Mesendoderm (in vitro differentiated cells): ENCODE data around the gene OVCA2.
A peak's percentile ranks its signal among the peaks of the same experiment; 100 is the strongest.

Experiments
- DNase-seq: peaks from one replicate; pipeline ENCODE4 v3.0.0; 2013
- H2AK5ac ChIP-seq: 2 replicates; pipeline ENCODE4 v1.6.1; 2013; ENCODE audit warnings: low read length, inconsistent platforms
- H2BK120ac ChIP-seq: 2 replicates; pipeline ENCODE4 v1.6.1; 2013; ENCODE audit warnings: low read depth, mild to moderate bottlenecking, low read length, moderate library complexity, mixed read lengths
- H2BK15ac ChIP-seq: replicated peaks from 2 replicates; pipeline ENCODE4 v1.6.1; 2013; ENCODE audit warnings: low read depth, mild to moderate bottlenecking, moderate library complexity
- H2BK5ac ChIP-seq: 2 replicates; pipeline ENCODE4 v1.6.1; 2013; ENCODE audit warnings: low read length, inconsistent platforms
- H3K18ac ChIP-seq: 2 replicates; pipeline ENCODE4 v1.6.1; 2013; ENCODE audit warnings: mild to moderate bottlenecking, low read length, mixed read lengths
- H3K23ac ChIP-seq: one replicate; pipeline ENCODE4 v1.6.1; 2013; ENCODE audit warnings: low read length
- H3K27ac ChIP-seq: 2 replicates; pipeline ENCODE4 v1.5.1; 2013; ENCODE audit warnings: low read depth, mild to moderate bottlenecking, inconsistent platforms, low read length, moderate library complexity
- H3K27me3 ChIP-seq: 2 replicates; pipeline ENCODE4 v1.6.1; 2013; ENCODE audit warnings: low read length, control low read depth, mild to moderate bottlenecking, inconsistent platforms; ENCODE audit not compliant: insufficient read depth, poor library complexity
- H3K36me3 ChIP-seq: 2 replicates; pipeline ENCODE4 v1.6.1; 2013; ENCODE audit warnings: low read length, inconsistent platforms; ENCODE audit not compliant: control insufficient read depth, insufficient read depth
- H3K4ac ChIP-seq: one replicate; pipeline ENCODE4 v1.6.1; 2013; ENCODE audit warnings: low read depth, mild to moderate bottlenecking, low read length, moderate library complexity
- H3K4me1 ChIP-seq: 2 replicates; pipeline ENCODE4 v1.6.1; 2013; ENCODE audit warnings: low read depth, low read length, inconsistent platforms; ENCODE audit not compliant: control insufficient read depth
- H3K4me2 ChIP-seq: 2 replicates; pipeline ENCODE4 v1.6.1; 2013; ENCODE audit warnings: low read length
- H3K4me3 ChIP-seq: 2 replicates; pipeline ENCODE4 v1.5.1; 2013; ENCODE audit warnings: mild to moderate bottlenecking, low read length
- H3K56ac ChIP-seq: one replicate; pipeline ENCODE4 v1.6.1; 2013; ENCODE audit warnings: low read length
- H3K79me1 ChIP-seq: 2 replicates; pipeline ENCODE4 v1.6.1; 2013; ENCODE audit warnings: low read length, inconsistent platforms
- H3K79me2 ChIP-seq: 2 replicates; pipeline ENCODE4 v1.6.1; 2013; ENCODE audit warnings: mild to moderate bottlenecking, low read length; ENCODE audit not compliant: control insufficient read depth, insufficient read depth
- H3K9ac ChIP-seq: 2 replicates; pipeline ENCODE4 v1.6.1; 2013; ENCODE audit warnings: low read length, inconsistent platforms
- H4K5ac ChIP-seq: one replicate; pipeline ENCODE4 v1.6.1; 2013; ENCODE audit warnings: low read length
- H4K8ac ChIP-seq: one replicate; pipeline ENCODE4 v1.6.1; 2013; ENCODE audit warnings: low read depth, mild to moderate bottlenecking, control low read depth, low read length, moderate library complexity
- WGBS: extraction: QIAGEN DNeasy Blood & Tissue Kit; methylation state at CpG from one replicate; pipeline ENCODE4 v1.1.7; 2013; ENCODE audit warnings: low lambda C conversion rate, missing lambda C conversion rate; ENCODE audit not compliant: insufficient coverage; ENCODE audit errors: extremely low coverage; 5-methylcytosine and 5-hydroxymethylcytosine counted together

Gene OVCA2

DNA sequence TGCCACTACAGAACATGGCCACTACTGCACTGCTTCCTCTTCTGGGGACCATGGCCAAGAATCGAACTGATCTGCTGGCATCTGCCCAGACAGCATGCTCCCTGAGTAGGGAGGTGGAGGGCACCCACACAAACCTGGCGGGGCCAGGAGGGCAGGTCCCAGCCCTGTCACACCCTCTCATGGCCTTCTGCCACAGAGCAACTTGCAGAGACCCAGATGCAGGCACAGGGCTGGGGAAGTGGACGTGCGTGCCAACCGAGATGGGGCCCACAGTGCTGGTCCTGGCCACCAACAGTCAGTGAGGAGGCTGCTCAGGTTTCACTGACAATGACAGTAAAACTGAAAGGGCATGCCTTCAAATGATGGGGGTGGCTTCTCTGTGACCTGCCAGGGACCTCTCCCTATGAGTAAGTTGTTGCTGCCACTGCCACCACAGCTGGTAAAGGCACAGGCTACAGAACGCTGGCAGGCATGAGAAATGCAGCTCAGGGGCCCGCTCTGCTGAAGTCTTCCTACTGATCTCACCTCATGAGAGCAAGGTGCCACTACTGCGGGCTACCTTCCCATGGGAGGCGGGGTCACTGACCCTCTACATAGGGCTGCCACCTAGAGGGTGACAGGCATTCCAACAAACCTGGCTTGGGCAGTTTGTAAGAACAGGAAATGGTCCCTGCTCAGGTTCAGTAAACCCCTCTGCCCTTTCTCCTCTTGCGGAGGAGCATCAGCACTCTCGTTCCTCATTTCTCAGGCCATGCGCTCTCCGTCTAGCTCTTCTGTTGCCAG is 28.6 kb downstream of the OVCA2 start:
- no peaks in the 10 kb centered on the region for H3K79me2 ChIP-seq
- WGBS: no CpG with 5 or more reads among the region's 13 CpGs

DNA sequence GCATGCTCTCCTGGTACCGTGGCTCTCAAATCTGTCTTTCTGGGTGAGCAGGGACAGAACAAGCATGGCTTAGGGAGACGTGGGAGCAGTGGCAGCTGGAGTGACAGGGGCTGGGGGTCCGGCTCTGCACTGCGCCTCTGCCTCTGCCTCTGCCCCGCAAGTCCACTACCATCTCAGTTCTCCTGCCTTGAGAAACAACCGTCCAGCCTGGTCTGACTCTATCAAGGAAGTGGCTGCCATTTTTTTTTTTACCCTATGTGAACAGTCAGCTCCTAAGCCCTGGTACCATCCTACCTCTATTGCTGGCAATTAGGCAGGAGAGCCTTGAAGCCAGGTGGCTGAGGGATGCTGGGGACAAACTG is 29.2 kb downstream of the OVCA2 start:
- Histone ChIP-seq H3K27ac (no peak overlapping the region), H3K9ac (no peak overlapping the region), H3K56ac (peak overlapping the region; percentile 25), H3K79me2 (no peaks in the 10 kb centered on the region), H3K79me1 (no peaks in the 10 kb centered on the region), H3K4me1 (peaks cover 3% of the 10 kb centered on the region), H2BK120ac (no peak overlapping the region), H2BK15ac (no peak overlapping the region), H3K27me3 (no peaks in the 10 kb centered on the region), H4K8ac (no peak overlapping the region), H2BK5ac (no peak overlapping the region), H3K4ac (no peak overlapping the region), H3K36me3 (no peaks in the 10 kb centered on the region), H3K4me3 (no peak overlapping the region), H4K5ac (no peak overlapping the region), H2AK5ac (no peak overlapping the region), H3K4me2 (no peak overlapping the region), H3K23ac (no peak overlapping the region), H3K18ac (no peak overlapping the region)
- WGBS: no CpG with 5 or more reads among the region's 6 CpGs
- DNase-seq: no peak

More for the DNA sequence above, 28.6 kb downstream of the OVCA2 start:
- H4K5ac ChIP-seq: no peak overlapping the region
- H2BK15ac ChIP-seq: no peak overlapping the region
- no peak overlapping the region for H3K27ac ChIP-seq
- H3K4me3 ChIP-seq: no peak overlapping the region
- no peaks in the 10 kb centered on the region for H3K27me3 ChIP-seq
- no peaks in the 10 kb centered on the region for H3K79me1 ChIP-seq
- no peak overlapping the region for H2BK5ac ChIP-seq
- DNase-seq: peak; percentile 77
- no peak overlapping the region for H2BK120ac ChIP-seq
- no peak overlapping the region for H3K4me2 ChIP-seq
- no peaks in the 10 kb centered on the region for H3K4me1 ChIP-seq
- no peak overlapping the region for H3K23ac ChIP-seq
- no peak overlapping the region for H4K8ac ChIP-seq
- H3K4ac ChIP-seq: no peak overlapping the region
- no peak overlapping the region for H3K9ac ChIP-seq
- no peak overlapping the region for H2AK5ac ChIP-seq
- no peak overlapping the region for H3K18ac ChIP-seq
- H3K36me3 ChIP-seq: no peaks in the 10 kb centered on the region
- H3K56ac ChIP-seq: no peak overlapping the region

- Histone ChIP-seq H3K79me2 (no peaks in the 10 kb centered on the region), H3K4ac (no peak overlapping the region), H3K4me1 (peaks cover 3% of the 10 kb centered on the region), H4K5ac (no peak overlapping the region), H2BK5ac (no peak overlapping the region), H3K4me3 (no peak overlapping the region), H3K27me3 (no peaks in the 10 kb centered on the region), H3K9ac (no peak overlapping the region), H2BK120ac (no peak overlapping the region), H3K56ac (no peak overlapping the region), H3K36me3 (no peaks in the 10 kb centered on the region), H3K23ac (no peak overlapping the region), H3K27ac (no peak overlapping the region), H4K8ac (no peak overlapping the region), H3K79me1 (no peaks in the 10 kb centered on the region), H3K4me2 (no peak overlapping the region), H2AK5ac (no peak overlapping the region), H2BK15ac (no peak overlapping the region), H3K18ac (no peak overlapping the region)
- no CpG with 5 or more reads among the region's 31 CpGs for WGBS
- DNase-seq: no peak
Measured at GRCh38 chr17:2071455-2072281, 29.8 kb downstream of the OVCA2 start.

DNA sequence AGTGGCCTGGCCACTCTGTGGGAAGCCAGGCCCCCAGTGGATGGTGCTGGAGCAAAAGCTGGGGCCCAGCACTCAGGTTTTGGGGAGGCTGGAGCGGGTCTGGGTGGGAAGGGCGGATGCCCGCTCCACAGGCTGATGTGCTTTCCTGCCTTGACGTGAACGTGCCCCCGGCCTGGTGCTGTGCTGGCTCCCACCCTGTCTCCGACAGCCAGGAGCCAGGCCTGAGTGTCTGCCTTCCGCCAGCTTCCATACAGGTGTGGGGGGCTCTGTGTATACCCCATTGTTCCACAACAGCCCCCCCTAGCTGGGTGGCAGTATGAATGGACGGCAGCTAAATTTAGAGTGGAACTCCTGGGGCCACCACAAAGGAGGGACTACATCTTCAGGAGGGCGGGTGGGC is 33.1 kb downstream of the OVCA2 start:
- no peak for DNase-seq
- H3K4me3 ChIP-seq: no peak overlapping the region

DNA sequence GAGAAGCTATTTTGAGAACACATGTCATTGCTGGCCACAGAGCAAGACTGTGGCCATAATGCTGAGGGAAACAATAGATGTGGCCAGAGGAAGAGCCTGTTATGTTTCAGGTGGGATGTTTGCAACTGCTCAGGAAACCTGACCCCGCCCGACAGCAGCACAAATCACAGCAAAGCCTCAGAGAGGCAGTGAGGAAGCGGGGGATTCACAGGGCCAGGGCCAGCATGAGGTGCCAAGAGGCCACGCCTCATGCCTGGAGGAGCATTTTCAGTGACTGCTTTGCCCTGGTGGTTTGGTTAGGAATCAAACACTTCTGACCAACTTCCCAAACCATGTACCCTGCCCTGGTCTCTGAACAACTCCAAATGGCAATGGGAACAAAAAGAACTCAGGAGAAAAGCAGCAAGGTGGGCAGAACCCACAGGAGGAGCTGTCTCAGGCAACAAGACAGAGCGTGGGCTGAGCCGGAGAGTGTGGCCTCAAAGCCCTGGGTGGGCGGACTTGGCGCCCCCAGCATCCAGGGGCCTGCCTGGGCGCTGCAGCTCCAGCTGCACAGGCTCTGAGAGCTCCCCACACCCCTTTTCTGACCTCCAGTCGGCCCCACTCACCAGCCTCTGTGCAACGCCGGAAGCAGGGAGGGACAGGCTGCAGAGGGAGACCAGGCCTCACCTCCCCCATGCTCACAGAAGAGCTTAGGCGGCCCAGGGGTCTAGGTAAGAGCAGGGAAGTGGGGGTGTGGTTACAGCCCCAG is 33.7 kb downstream of the OVCA2 start:
- H4K5ac ChIP-seq: no peak overlapping the region
- H3K18ac ChIP-seq: no peak overlapping the region
- no peak overlapping the region for H2BK120ac ChIP-seq
- no CpG with 5 or more reads among the region's 13 CpGs for WGBS
- no peak overlapping the region for H3K9ac ChIP-seq
- no peak overlapping the region for H3K4ac ChIP-seq
- H3K4me2 ChIP-seq: no peak overlapping the region
- peak; percentile 60 for DNase-seq
- H2BK5ac ChIP-seq: no peak overlapping the region
- no peak overlapping the region for H3K27ac ChIP-seq
- H2BK15ac ChIP-seq: no peak overlapping the region
- H4K8ac ChIP-seq: no peak overlapping the region
- no peak overlapping the region for H3K23ac ChIP-seq
- H3K36me3 ChIP-seq: no peaks in the 10 kb centered on the region
- no peaks in the 10 kb centered on the region for H3K79me2 ChIP-seq
- H3K4me3 ChIP-seq: no peak overlapping the region
- no peaks in the 10 kb centered on the region for H3K27me3 ChIP-seq
- H3K56ac ChIP-seq: peak overlapping the region; percentile 34
- H3K4me1 ChIP-seq: peaks cover 3% of the 10 kb centered on the region
- no peaks in the 10 kb centered on the region for H3K79me1 ChIP-seq
- no peak overlapping the region for H2AK5ac ChIP-seq

More for the DNA sequence above, 33.1 kb downstream of the OVCA2 start:
- Histone ChIP-seq H3K23ac (no peak overlapping the region), H3K27me3 (no peaks in the 10 kb centered on the region), H4K8ac (no peak overlapping the region), H3K4ac (no peak overlapping the region), H3K18ac (no peak overlapping the region), H3K79me1 (no peaks in the 10 kb centered on the region), H3K56ac (no peak overlapping the region), H3K4me1 (peaks cover 3% of the 10 kb centered on the region), H3K79me2 (no peaks in the 10 kb centered on the region), H3K4me2 (no peak overlapping the region), H2AK5ac (no peak overlapping the region), H2BK120ac (no peak overlapping the region), H2BK15ac (no peak overlapping the region), H3K9ac (no peak overlapping the region), H3K27ac (no peak overlapping the region), H3K36me3 (no peaks in the 10 kb centered on the region), H4K5ac (no peak overlapping the region), H2BK5ac (no peak overlapping the region)
- WGBS: no CpG with 5 or more reads among the region's 10 CpGs
